HG03045 (cell line): ENCODE data around the gene S1PR2.
"Not testable (repeated sequence)": the region's sequence is repeated elsewhere in the genome, so short reads cannot be mapped to it uniquely, and the experiment has no call there.

Experiments used
- ATAC-seq: cut with Tn5 transposase; IDR thresholded peaks from one replicate; pipeline ENCODE4 v1.9.1; 2021; ENCODE audit warnings: mild to moderate bottlenecking, moderate library complexity; ENCODE audit not compliant: unreplicated experiment

S1PR2 gene

GRCh38 chr19:10226376-10227025 lies 4.6 kb downstream of the S1PR2 start:
- no peak for ATAC-seq

DNA sequence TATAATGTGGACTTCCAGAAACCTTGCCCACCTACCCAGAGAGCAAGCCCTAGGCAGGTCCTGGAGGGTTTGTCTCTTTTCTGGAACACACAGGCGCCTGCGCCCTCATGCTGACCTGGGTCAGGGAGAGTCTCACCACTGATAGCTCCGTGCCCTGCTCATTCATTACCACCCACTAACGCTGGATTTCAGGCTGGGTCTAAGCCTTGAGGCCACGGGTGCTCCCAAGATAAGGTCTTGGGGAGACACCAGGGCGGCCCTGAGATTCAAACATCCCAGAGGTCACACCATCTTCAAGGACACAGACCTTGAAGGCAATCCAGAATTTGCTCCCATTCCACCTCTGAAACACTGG lies 5.1 kb downstream of the S1PR2 start:
- ATAC-seq = no peak

GRCh38 chr19:10224337-10224736 lies 6.8 kb downstream of the S1PR2 start:
- no peak for ATAC-seq

GRCh38 chr19:10223488-10224213 lies 7.5 kb downstream of the S1PR2 start:
- ATAC-seq = no peak

DNA sequence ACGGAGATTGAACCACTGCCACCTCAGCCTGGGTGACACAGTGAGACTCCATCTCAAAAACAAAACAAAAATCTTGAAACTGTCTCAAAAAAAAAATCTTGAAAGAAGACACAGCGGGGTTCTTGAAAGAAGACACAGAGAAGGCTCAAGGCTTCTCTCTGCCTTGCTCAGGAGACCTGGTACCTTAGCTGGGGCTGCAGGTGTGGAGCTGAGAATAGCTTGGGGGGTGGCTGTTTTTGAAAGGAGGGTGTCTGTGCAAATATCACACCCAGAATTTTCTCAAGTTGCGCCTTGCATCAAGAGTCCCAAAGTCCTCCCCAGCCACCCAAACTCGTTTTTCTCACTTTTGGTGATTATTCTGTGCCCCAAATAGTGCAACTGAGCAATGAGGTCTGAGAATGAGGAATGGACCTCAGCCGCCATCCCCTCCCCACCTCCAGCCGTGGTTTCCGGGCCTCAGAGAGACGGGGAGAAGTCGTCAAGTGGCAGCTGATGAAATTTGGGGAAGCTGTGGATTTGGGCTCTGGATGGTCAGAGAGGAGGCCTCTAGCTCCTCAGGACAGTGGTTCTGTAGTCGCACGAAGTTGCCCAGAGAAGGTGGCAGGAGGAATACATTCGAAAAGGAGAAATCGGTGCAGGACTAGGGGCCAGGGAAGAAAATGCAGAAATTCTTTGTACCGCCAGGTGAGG lies 8.8 kb downstream of the S1PR2 start:
- ATAC-seq = no peak

DNA sequence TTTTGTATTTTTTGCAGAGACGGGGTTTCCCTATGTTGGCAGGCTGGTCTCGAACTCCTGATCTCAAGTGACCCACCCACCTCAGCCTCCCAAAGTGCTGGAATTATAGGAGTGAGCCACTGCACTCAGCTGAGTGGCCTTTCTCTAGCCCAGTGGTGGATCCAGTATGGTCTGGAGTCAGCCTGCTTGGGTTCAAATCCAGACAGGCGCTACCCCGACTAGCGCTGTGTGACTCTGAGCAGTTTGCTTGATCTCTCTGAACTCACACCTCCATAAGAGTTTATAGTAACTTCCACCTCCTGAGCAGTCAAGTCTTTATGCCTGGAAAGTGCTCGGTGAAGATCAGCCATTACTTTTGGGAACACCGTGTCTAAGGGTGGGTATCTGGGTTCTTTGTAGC lies 10.4 kb downstream of the S1PR2 start:
- ATAC-seq = no peak

DNA sequence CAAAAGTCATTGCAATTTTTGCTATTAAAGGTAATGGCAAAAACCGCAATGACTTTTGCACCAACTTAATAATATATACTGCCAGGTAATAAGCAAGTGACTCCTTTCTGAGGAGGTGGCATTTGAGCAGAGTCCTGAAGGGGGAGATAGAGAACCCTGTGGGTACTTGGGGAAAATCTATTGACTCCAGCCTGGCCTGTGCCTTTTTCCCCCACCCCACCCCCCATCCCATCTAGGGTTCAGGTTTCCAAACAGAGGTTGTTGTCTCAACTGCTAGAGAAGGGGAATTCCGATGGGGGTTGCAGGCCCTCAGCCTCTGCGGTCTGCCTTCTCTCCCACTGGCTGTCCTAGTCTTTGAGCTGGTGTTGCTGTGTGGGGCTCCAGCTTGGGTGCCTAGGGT lies 11.5 kb downstream of the S1PR2 start:
- peak; percentile 65 for ATAC-seq

GRCh38 chr19:10217085-10217484 lies 14.0 kb downstream of the S1PR2 start:
- ATAC-seq = no peak

- no peak for ATAC-seq
These were observed 16.3 kb downstream of the S1PR2 start for GRCh38 chr19:10214784-10215183.

DNA sequence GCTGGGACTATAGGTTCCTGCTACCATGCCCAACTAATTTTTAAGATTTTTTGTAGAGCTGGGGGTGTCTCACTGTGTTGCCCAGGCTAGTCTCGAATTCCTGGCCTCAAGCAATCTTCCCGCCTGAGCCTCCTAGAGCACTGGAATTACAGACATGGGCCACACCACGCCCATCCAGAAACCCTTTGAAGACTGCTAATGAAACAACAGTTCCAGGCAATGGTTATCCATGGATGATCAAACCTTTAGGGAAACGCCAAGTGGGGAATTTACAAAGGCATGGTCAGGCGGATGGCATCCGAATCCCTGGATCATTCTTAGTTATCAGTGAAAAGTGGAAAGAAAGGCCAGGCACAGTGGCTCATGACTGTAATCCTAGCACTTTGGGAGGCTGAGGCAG lies 19.4 kb downstream of the S1PR2 start:
- ATAC-seq = no peak

DNA sequence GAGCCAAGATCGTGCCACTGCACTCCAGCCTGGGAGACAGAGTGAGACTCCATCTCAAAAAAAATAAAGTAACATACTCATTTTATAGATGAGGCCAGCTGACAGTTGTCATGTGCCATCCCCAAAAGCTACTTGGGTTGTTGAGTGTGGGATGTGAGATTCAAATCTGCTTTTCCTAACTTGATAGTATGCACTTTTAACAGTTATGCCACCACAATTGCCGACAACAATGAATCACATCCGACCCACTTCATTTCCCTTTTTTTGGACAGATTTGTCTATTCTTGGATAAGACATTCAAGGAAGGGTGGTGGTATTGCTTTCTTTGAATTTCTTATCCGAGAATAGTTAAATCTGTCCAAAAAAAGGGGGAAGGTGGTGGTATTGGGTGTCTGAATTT lies 20.1 kb downstream of the S1PR2 start:
- no peak for ATAC-seq

GRCh38 chr19:10209315-10209714 lies 21.8 kb downstream of the S1PR2 start:
- ATAC-seq = no peak

DNA sequence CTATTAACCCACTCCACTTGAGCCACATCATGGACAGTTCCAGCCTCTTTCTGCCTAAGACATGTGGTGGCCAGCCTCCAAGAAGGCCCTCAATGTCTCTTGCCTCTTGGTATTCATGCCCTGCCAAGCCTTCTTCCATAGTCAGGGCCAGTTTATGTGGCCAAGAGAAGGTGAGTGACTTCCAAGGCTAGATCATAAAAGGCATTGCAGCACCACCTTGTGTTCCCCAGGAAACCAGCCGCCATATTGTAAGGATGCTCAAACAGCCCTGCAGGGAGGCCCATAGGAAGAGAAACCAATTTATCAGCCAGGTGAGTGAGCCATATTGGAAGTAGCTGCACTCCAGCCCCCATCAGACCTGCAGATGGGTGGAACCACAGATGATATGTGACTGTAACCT lies 24.1 kb downstream of the S1PR2 start:
- no peak for ATAC-seq

DNA sequence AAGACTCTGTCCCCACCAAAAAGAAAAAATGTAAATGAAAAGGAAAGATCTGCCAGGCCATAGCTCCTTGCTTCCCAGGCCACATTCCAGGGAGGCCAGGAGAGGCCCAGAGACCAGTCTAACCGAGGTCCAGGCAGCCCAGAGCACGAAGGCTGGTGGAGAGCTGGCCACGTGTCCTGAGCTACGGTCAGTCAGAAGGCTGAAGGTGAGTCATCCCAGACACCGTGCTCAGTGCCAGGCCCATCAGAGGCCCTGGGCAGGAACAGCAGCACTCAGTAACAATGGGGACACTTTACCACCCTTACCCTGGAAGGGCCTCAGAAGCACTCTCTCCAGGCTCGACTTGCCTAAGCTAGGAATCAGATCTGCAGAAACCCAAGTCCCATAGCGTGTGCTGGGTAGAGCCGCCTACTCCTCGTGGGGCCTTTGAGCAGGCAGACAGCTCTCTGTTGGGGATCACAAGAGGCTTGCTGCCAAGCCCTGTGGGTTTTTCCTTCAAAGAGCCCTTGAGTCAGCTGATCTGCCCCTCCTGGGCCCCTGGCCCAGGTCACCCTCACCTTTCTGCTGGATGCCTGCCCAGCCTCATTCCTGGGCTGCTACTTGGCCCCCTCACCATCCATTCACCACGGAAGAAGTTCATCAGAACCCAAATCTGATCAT lies 24.8 kb downstream of the S1PR2 start:
- ATAC-seq = no peak

DNA sequence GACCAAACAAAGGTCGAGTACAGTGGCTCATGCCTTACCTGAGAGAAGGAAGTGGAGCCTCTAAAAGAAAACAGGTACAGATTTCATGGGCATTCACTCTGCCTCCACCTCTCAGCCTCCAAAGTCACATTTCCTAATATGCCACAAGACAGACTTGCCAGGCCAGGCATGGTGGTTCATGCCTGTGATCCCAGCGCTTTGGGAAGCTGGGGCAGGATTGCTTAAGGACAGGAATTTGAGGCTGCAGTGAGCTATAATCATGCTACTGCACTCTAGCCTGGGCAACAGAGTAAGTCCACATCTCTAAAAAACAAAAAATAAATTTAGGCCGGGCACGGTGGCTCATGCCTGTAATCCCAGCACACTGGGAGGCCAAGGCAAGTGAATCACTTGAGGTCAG lies 25.5 kb downstream of the S1PR2 start:
- ATAC-seq = no peak

- ATAC-seq = no peak
These were observed 27.4 kb downstream of the S1PR2 start for GRCh38 chr19:10203686-10204085.

DNA sequence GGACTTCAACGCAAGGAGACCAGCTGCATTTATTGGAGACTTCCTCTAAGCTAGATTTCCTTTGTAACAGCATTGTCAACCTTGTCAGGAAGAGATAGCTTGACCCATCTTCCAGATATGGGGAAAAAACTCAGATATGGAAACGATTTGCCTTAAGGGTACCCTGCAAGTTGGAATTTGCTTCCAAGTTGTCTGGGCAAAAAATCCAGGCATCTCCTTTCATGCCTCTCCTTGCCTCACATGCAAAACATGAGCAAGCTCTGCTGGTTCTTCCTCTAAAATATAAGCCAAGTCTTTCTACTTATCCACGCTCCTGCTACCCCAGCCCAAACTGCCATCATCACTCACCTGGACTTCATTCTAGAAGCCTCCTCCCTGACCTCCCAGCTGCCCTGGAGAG lies 30.0 kb downstream of the S1PR2 start:
- no peak for ATAC-seq

DNA sequence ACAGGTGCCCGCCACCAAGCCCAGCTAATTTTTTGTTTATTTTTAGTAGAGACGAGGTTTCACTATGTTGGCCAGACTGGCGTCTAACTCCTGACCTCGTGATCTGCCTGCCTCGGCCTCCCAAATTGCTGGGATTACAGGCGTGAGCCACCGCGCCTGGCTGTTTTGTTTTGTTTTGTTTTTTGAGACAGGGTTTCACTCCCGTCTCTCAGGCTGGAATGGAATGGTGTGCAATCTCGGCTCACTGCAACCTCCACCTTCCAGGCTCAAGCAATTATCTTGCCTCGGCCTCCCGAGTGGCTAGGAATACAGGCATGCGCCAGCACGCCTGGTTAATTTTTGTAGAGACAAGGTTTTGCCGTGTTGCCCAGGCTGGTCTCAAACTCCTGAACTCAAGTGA lies 31.0 kb downstream of the S1PR2 start:
- not testable (repeated sequence) for ATAC-seq

- not testable (repeated sequence) for ATAC-seq
These were observed 32.1 kb downstream of the S1PR2 start for GRCh38 chr19:10198889-10199644.

- ATAC-seq = no peak
These were observed 36.0 kb downstream of the S1PR2 start for GRCh38 chr19:10195199-10195519.
